Measurements from ENCODE around the gene AGT.
A peak's percentile ranks its signal among the peaks of the same experiment; 100 is the strongest.

The AGT gene

GRCh38 chr1:230696722-230697437 is 17.0 kb downstream of the AGT start:
- no peak overlapping the region for H3K4me3 ChIP-seq (ENCODE audit: low read depth, low read length)
- DNase-seq (ENCODE audit: low read depth) = no peak

- no peak for DNase-seq (ENCODE audit: low read depth)
- H3K4me3 ChIP-seq (ENCODE audit: low read depth, low read length) = no peak overlapping the region
Measured at GRCh38 chr1:230696218-230696617, 17.7 kb downstream of the AGT start.

- H3K4me3 ChIP-seq (ENCODE audit: low read depth, low read length) = no peak overlapping the region
- no peak for DNase-seq (ENCODE audit: low read depth)
Measured at GRCh38 chr1:230694991-230695390, 18.9 kb downstream of the AGT start.

GRCh38 chr1:230694464-230694863 is 19.5 kb downstream of the AGT start:
- H3K4me3 ChIP-seq (ENCODE audit: low read depth, low read length) = no peak overlapping the region
- no peak for DNase-seq (ENCODE audit: low read depth)

GRCh38 chr1:230693777-230694176 is 20.1 kb downstream of the AGT start:
- H3K4me3 ChIP-seq (ENCODE audit: low read depth, low read length) = no peak overlapping the region
- DNase-seq (ENCODE audit: low read depth) = no peak

- H3K4me3 ChIP-seq (ENCODE audit: low read depth, low read length) = no peak overlapping the region
- no peak for DNase-seq (ENCODE audit: low read depth)
Measured at GRCh38 chr1:230693221-230693620, 20.7 kb downstream of the AGT start.

GRCh38 chr1:230691615-230692014 is 22.3 kb downstream of the AGT start:
- DNase-seq (ENCODE audit: low read depth) = no peak
- no peak overlapping the region for H3K4me3 ChIP-seq (ENCODE audit: low read depth, low read length)

GRCh38 chr1:230690101-230690500 is 23.8 kb downstream of the AGT start:
- H3K4me3 ChIP-seq (ENCODE audit: low read depth, low read length) = no peak overlapping the region
- no peak for DNase-seq (ENCODE audit: low read depth)

GRCh38 chr1:230686747-230687146 is 27.2 kb downstream of the AGT start:
- DNase-seq (ENCODE audit: low read depth) = no peak
- H3K4me3 ChIP-seq (ENCODE audit: low read depth, low read length) = no peak overlapping the region

- no peak overlapping the region for H3K4me3 ChIP-seq (ENCODE audit: low read depth, low read length)
- DNase-seq (ENCODE audit: low read depth) = no peak
Measured at GRCh38 chr1:230684998-230685397, 28.9 kb downstream of the AGT start.

- no peak overlapping the region for H3K4me3 ChIP-seq (ENCODE audit: low read depth, low read length)
- DNase-seq (ENCODE audit: low read depth) = no peak
Measured at GRCh38 chr1:230684146-230684545, 29.8 kb downstream of the AGT start.

GRCh38 chr1:230682882-230683610 is 30.9 kb downstream of the AGT start:
- H3K4me3 ChIP-seq (ENCODE audit: low read depth, low read length) = no peak overlapping the region
- no peak for DNase-seq (ENCODE audit: low read depth)

GRCh38 chr1:230682274-230682673 is 31.6 kb downstream of the AGT start:
- H3K4me3 ChIP-seq (ENCODE audit: low read depth, low read length) = no peak overlapping the region
- no peak for DNase-seq (ENCODE audit: low read depth)

GRCh38 chr1:230681599-230681998 is 32.3 kb downstream of the AGT start:
- H3K4me3 ChIP-seq (ENCODE audit: low read depth, low read length) = no peak overlapping the region
- peak; percentile 84 for DNase-seq (ENCODE audit: low read depth)

- H3K4me3 ChIP-seq (ENCODE audit: low read depth, low read length) = no peak overlapping the region
- DNase-seq (ENCODE audit: low read depth) = no peak
Measured at GRCh38 chr1:230680300-230681025, 33.5 kb downstream of the AGT start.

GRCh38 chr1:230679825-230680224 is 34.1 kb downstream of the AGT start:
- no peak overlapping the region for H3K4me3 ChIP-seq (ENCODE audit: low read depth, low read length)
- no peak for DNase-seq (ENCODE audit: low read depth)

GRCh38 chr1:230679192-230679591 is 34.7 kb downstream of the AGT start:
- DNase-seq (ENCODE audit: low read depth) = no peak
- H3K4me3 ChIP-seq (ENCODE audit: low read depth, low read length) = no peak overlapping the region

GRCh38 chr1:230677200-230677599 is 36.7 kb downstream of the AGT start:
- no peak overlapping the region for H3K4me3 ChIP-seq (ENCODE audit: low read depth, low read length)
- DNase-seq (ENCODE audit: low read depth) = no peak

GRCh38 chr1:230674581-230674980 is 39.3 kb downstream of the AGT start:
- no peak for DNase-seq (ENCODE audit: low read depth)

GRCh38 chr1:230669543-230669942 is 44.4 kb downstream of the AGT start:
- H3K4me3 ChIP-seq (ENCODE audit: low read depth, low read length) = no peak overlapping the region
- DNase-seq (ENCODE audit: low read depth) = no peak

More at GRCh38 chr1:230674581-230674980, 39.3 kb downstream of the AGT start:
- no peak overlapping the region for H3K4me3 ChIP-seq (ENCODE audit: low read depth, low read length)
